Fibroblast of villous mesenchyme (primary cell): ENCODE data around the gene ETAA1. TPM values are rescaled to one million over a fixed set of nuclear protein-coding genes. Genes with fewer than 3 reads are reported as not detected.

Experiments
- DNase-seq: peaks from one replicate; pipeline ENCODE4 v3.0.0-alpha.2; 2010; ENCODE audit warnings: low read depth
- H3K4me3 ChIP-seq: 2 replicates; pipeline ENCODE4 v1.5.1; 2011; ENCODE audit warnings: low read depth, mild to moderate bottlenecking, low read length
- CTCF ChIP-seq: IDR thresholded peaks from 2 replicates; pipeline ENCODE4 v1.5.1; 2012; ENCODE audit warnings: low read depth, mild to moderate bottlenecking, low read length; ENCODE audit not compliant: insufficient read depth
- total RNA-seq: library from RNA; depleted of rRNA; stranded (reverse); fragments of >200 nt; gene quantifications from 2 replicates; pipeline ENCODE4 v1.2.3, GENCODE V29; 2012

ETAA1 gene
- total RNA-seq: 15.5 and 17.7 TPM in 2 replicates

GRCh38 chr2:67397143-67397986 is at the start of gene ETAA1:
TSS of gene ETAA1 (plus strand) at chr2:67397333. CDS start at chr2:67397449, 116 bp downstream.
- peak within 1 kb of the TSS; percentile 91 for H3K4me3 ChIP-seq
- TF ChIP-seq CTCF: no peak
- DNase-seq: peak; percentile 92

- H3K4me3 ChIP-seq: no peak overlapping the region
- DNase-seq: no peak
- TF ChIP-seq CTCF: no peak
These were observed 30.2 kb upstream of the ETAA1 start for GRCh38 chr2:67366832-67367412.

- peak overlapping the region; percentile 18 for H3K4me3 ChIP-seq
- peak; percentile 48 for DNase-seq
- TF ChIP-seq CTCF: no peak
These were observed 22.7 kb upstream of the ETAA1 start for GRCh38 chr2:67374481-67374880.

- no peak for TF ChIP-seq CTCF
- H3K4me3 ChIP-seq: no peak overlapping the region
- DNase-seq: peak; percentile 9
These were observed 22.2 kb upstream of the ETAA1 start for GRCh38 chr2:67374949-67375348.

- no peak for TF ChIP-seq CTCF
- no peak overlapping the region for H3K4me3 ChIP-seq
- DNase-seq: no peak
These were observed 18.6 kb upstream of the ETAA1 start for GRCh38 chr2:67378555-67378954.

- no peak for TF ChIP-seq CTCF
- no peak for DNase-seq
- no peak overlapping the region for H3K4me3 ChIP-seq
These were observed 18.1 kb upstream of the ETAA1 start for GRCh38 chr2:67379048-67379447.
